CD4-positive, alpha-beta T cell treated with Interleukin-15 for 1 hour (primary cell): ENCODE results near the gene NLGN2.

Source experiments
- DNase-seq: peaks from one replicate; pipeline ENCODE4 v3.0.0-alpha.2; 2020

NLGN2 gene

GRCh38 chr17:7392696-7393612 lies 14.7 kb upstream of the NLGN2 start:
- DNase-seq, result no peak

GRCh38 chr17:7393613-7394451 lies 13.8 kb upstream of the NLGN2 start:
- peak; percentile 79 for DNase-seq

GRCh38 chr17:7394452-7395191 lies 13.0 kb upstream of the NLGN2 start, which contains the start of gene PLSCR3:
PLSCR3 (minus strand) TSS chr17:7394525; CDS start chr17:7394110, 415 bp downstream.
- peak; percentile 81 for DNase-seq

- no peak for DNase-seq
Observed at GRCh38 chr17:7396147-7396546, 11.5 kb upstream of the NLGN2 start.

- DNase-seq, result no peak
Observed at GRCh38 chr17:7398612-7399011, 9.0 kb upstream of the NLGN2 start.

GRCh38 chr17:7403043-7403726 lies 4.5 kb upstream of the NLGN2 start:
- no peak for DNase-seq

GRCh38 chr17:7403727-7403976 lies 4.0 kb upstream of the NLGN2 start:
- DNase-seq, result no peak

GRCh38 chr17:7403977-7404736 lies 3.5 kb upstream of the NLGN2 start, which contains the start of gene TMEM256:
TMEM256 (minus strand) TSS chr17:7404097; CDS start chr17:7404084, 13 bp downstream.
- peak; percentile 97 for DNase-seq

- DNase-seq, result peak; percentile 75
Observed at GRCh38 chr17:7404737-7405349, 2.8 kb upstream of the NLGN2 start.

GRCh38 chr17:7405350-7406234 lies 2.1 kb upstream of the NLGN2 start:
- no peak for DNase-seq

- no peak for DNase-seq
Observed at GRCh38 chr17:7406235-7406825, 1.3 kb upstream of the NLGN2 start.

GRCh38 chr17:7407082-7407481 lies 563 bp upstream of the NLGN2 start:
- DNase-seq, result no peak

GRCh38 chr17:7408252-7408727 lies 645 bp downstream of the NLGN2 start:
- DNase-seq, result peak; percentile 44

GRCh38 chr17:7408863-7409262 lies 1.2 kb downstream of the NLGN2 start:
- no peak for DNase-seq

GRCh38 chr17:7409716-7410115 lies 2.1 kb downstream of the NLGN2 start:
- DNase-seq, result no peak

GRCh38 chr17:7410634-7411426 lies 3.2 kb downstream of the NLGN2 start:
- DNase-seq, result no peak

GRCh38 chr17:7411427-7411750 lies 3.7 kb downstream of the NLGN2 start:
- no peak for DNase-seq

GRCh38 chr17:7413346-7413985 lies 5.8 kb downstream of the NLGN2 start:
- no peak for DNase-seq
